A673 (cell line): ENCODE measurements around the gene LUC7L2.

Source experiments
- EZH2 ChIP-seq: fragments of 200-600 bp; sonication (generic); IDR thresholded peaks from 2 replicates; pipeline ENCODE4 v1.6.1; 2017; ENCODE audit warnings: borderline replicate concordance, low read depth, mild to moderate bottlenecking, mixed read lengths, antibody characterized with exemption, low read length; ENCODE audit not compliant: poor library complexity, severe bottlenecking
- TF ChIP-seq, protein P1 (sequence below): fragments of 300-800, 200-600 bp; sonication (generic); conservative IDR thresholded peaks from 2 replicates; pipeline ENCODE4 v1.5.1; 2017; ENCODE audit warnings: low read depth, mild to moderate bottlenecking, antibody characterized with exemption, low read length, moderate library complexity, mixed read lengths

DNA sequence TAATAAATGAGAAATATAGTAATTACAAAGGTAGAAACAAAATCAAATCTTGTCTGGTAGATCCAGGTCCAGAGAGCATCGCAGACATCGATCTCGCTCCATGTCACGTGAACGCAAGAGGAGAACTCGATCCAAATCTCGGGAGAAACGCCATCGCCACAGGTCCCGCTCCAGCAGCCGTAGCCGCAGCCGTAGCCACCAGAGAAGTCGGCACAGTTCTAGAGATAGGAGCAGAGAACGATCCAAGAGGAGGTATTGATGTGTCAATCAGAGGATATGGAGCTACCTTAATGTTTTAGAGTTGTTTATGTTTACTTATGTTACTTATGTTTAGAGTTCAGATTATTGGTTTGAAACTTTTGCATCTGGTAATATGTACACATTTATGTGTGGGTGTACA, 57.8 kb downstream of the LUC7L2 start:
- TF ChIP-seq, protein P1, sequence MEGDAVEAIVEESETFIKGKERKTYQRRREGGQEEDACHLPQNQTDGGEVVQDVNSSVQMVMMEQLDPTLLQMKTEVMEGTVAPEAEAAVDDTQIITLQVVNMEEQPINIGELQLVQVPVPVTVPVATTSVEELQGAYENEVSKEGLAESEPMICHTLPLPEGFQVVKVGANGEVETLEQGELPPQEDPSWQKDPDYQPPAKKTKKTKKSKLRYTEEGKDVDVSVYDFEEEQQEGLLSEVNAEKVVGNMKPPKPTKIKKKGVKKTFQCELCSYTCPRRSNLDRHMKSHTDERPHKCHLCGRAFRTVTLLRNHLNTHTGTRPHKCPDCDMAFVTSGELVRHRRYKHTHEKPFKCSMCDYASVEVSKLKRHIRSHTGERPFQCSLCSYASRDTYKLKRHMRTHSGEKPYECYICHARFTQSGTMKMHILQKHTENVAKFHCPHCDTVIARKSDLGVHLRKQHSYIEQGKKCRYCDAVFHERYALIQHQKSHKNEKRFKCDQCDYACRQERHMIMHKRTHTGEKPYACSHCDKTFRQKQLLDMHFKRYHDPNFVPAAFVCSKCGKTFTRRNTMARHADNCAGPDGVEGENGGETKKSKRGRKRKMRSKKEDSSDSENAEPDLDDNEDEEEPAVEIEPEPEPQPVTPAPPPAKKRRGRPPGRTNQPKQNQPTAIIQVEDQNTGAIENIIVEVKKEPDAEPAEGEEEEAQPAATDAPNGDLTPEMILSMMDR: no peak
- no peak for TF ChIP-seq EZH2
